Loucy (cell line): Measurements from ENCODE around the gene OSBPL2.

Experiments used
- EZH2phosphoT487 ChIP-seq: fragments of 200-600 bp; IDR thresholded peaks from 2 replicates; pipeline ENCODE4 v1.6.1; 2018; ENCODE audit warnings: antibody characterized with exemption, mild to moderate bottlenecking, moderate library complexity, borderline replicate concordance
- TF ChIP-seq, protein P1 (sequence below): fragments of 200-600 bp; sonication (generic); conservative IDR thresholded peaks from 2 replicates; pipeline ENCODE4 v1.5.1; 2014; ENCODE audit warnings: mild to moderate bottlenecking, antibody characterized with exemption, low read length

DNA sequence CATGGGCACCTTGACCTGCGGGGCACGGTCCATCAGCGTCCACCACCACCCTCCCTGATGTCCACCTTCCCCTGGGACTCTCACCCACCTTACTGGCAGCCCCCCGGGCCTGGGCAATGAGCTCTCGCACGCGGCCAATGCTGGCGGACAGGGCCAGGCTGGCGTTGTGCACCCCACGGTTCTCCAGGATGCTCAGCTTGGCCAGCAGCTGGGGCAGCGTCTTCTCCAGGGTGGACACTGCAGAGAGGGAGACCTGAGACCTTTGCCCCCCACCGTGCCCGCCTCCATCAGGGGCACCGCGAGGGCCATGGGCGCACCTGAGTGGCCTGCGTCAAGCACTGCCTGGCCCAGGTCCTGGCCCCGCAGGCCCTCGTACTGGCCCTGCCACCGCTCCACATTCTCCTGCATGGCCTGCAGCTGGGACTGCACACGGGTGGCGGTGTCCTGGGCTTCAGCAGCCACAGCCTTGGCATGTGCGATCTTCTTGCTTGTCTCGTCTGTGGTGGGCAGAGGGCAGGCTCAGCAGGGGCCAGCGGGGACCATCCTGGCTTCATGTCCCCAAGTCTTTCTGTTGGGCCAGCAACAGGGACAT lies 76.5 kb downstream of the OSBPL2 start:
- TF ChIP-seq, protein P1, sequence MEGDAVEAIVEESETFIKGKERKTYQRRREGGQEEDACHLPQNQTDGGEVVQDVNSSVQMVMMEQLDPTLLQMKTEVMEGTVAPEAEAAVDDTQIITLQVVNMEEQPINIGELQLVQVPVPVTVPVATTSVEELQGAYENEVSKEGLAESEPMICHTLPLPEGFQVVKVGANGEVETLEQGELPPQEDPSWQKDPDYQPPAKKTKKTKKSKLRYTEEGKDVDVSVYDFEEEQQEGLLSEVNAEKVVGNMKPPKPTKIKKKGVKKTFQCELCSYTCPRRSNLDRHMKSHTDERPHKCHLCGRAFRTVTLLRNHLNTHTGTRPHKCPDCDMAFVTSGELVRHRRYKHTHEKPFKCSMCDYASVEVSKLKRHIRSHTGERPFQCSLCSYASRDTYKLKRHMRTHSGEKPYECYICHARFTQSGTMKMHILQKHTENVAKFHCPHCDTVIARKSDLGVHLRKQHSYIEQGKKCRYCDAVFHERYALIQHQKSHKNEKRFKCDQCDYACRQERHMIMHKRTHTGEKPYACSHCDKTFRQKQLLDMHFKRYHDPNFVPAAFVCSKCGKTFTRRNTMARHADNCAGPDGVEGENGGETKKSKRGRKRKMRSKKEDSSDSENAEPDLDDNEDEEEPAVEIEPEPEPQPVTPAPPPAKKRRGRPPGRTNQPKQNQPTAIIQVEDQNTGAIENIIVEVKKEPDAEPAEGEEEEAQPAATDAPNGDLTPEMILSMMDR: no peak
- TF ChIP-seq EZH2phosphoT487: no peak
